PC-3 (cell line): Measurements from ENCODE around the gene C1orf210. TPM values are rescaled to one million over a fixed set of nuclear protein-coding genes. Genes with fewer than 3 reads are reported as not detected.
A peak's percentile ranks its signal among the peaks of the same experiment; 100 is the strongest.

Experiments
- ATAC-seq: fragments of 200-7000 bp; cut with Tn5 transposase; 2 replicates; pipeline ENCODE4 v1.9.1; 2020; ENCODE audit warnings: mild to moderate bottlenecking, moderate library complexity
- BruUV-seq: library from RNA; stranded (reverse); fragments of 400-500 nt; replicated peaks from 2 replicates; lab custom pipeline; 2021; lab: Mats Ljungman, UMichigan
- CTCF ChIA-PET: fragments of 300-600 bp; sonication (Branson Sonifier 250); formaldehyde crosslinking; loops from one replicate; lab custom pipeline; 2022; ENCODE audit warnings: antibody characterized with exemption; lab: Charles Lee
- POLR2A ChIA-PET: fragments of 300-600 bp; sonication (Branson Sonifier 250); formaldehyde crosslinking; loops from one replicate; lab custom pipeline; 2022; ENCODE audit warnings: antibody characterized with exemption; ENCODE audit not compliant: unreplicated experiment; lab: Charles Lee
- DNase-seq: peaks from one replicate; pipeline ENCODE4 v3.0.0-alpha.2; 2015
- H2AFZ ChIP-seq: fragments of 300-600 bp; sonication (generic); 2 replicates; pipeline ENCODE4 v1.6.0; 2016; ENCODE audit warnings: antibody characterized with exemption, low read length
- H3F3A ChIP-seq: fragments of 300-600 bp; sonication (generic); one replicate; pipeline ENCODE4 v1.6.0; 2017; ENCODE audit warnings: antibody characterized with exemption, low read length, control low read depth, mild to moderate bottlenecking; ENCODE audit not compliant: unreplicated experiment
- H3K27ac ChIP-seq: fragments of 300-600 bp; sonication (generic); 2 replicates; pipeline ENCODE4 v1.5.1; 2016; ENCODE audit warnings: mild to moderate bottlenecking, low read length
- H3K27me3 ChIP-seq: fragments of 300-600 bp; sonication (generic); 2 replicates; pipeline ENCODE4 v1.6.1; 2016; ENCODE audit warnings: low read length, mixed read lengths
- H3K36me3 ChIP-seq: fragments of 300-600 bp; sonication (generic); 2 replicates; pipeline ENCODE4 v1.6.1; 2016; ENCODE audit warnings: low read depth, mixed run types, low read length, mixed read lengths
- H3K4me1 ChIP-seq: fragments of 300-600 bp; sonication (generic); 2 replicates; pipeline ENCODE4 v1.5.1; 2016; ENCODE audit warnings: low read length; ENCODE audit not compliant: insufficient read depth
- H3K4me2 ChIP-seq: fragments of 300-600 bp; sonication (generic); 2 replicates; pipeline ENCODE4 v1.6.0; 2016; ENCODE audit warnings: low read length
- H3K4me3 ChIP-seq: fragments of 300-600 bp; sonication (generic); 2 replicates; pipeline ENCODE4 v1.5.1; 2016; ENCODE audit warnings: mild to moderate bottlenecking, low read length, mixed read lengths
- H3K79me2 ChIP-seq: fragments of 300-600 bp; sonication (generic); 2 replicates; pipeline ENCODE4 v1.6.1; 2017; ENCODE audit warnings: low read length, mixed read lengths
- H3K9ac ChIP-seq: fragments of 300-600 bp; sonication (generic); 2 replicates; pipeline ENCODE4 v1.6.0; 2016; ENCODE audit warnings: mild to moderate bottlenecking, low read length
- H3K9me2 ChIP-seq: fragments of 300-600 bp; sonication (generic); replicated peaks from 2 replicates; pipeline ENCODE4 v1.6.1; 2016; ENCODE audit warnings: mixed run types, low read length, mixed read lengths
- H3K9me3 ChIP-seq: fragments of 300-600 bp; sonication (generic); 2 replicates; pipeline ENCODE4 v1.6.1; 2016; ENCODE audit warnings: low read length, mixed read lengths
- H4K20me1 ChIP-seq: fragments of 300-600 bp; sonication (generic); 2 replicates; pipeline ENCODE4 v1.6.1; 2016; ENCODE audit warnings: low read length, mixed read lengths
- EZH2 ChIP-seq: fragments of 300-600 bp; sonication (generic); IDR thresholded peaks from one replicate; pipeline ENCODE4 v1.6.1; 2017; ENCODE audit warnings: antibody characterized with exemption, mild to moderate bottlenecking, low read length; ENCODE audit not compliant: unreplicated experiment
- EZH2phosphoT487 ChIP-seq: fragments of 300-600 bp; sonication (generic); IDR thresholded peaks from 2 replicates; pipeline ENCODE4 v1.6.1; 2018; ENCODE audit warnings: mild to moderate bottlenecking, antibody characterized with exemption, low read length, borderline replicate concordance
- intact Hi-C: fragments of 100-400 bp; cut with micrococcal nuclease; formaldehyde crosslinking; loops from 2 replicates; pipeline ENCODE4 v1.9.0; 2023
- total RNA-seq: library from RNA; depleted of rRNA; stranded (reverse); fragments of >200 nt; gene quantifications from 2 replicates; pipeline ENCODE4 v1.2.3, GENCODE V29; 2014
- TF ChIP-seq, protein P1 (sequence below): fragments of 300-600 bp; sonication (generic); conservative IDR thresholded peaks from 2 replicates; pipeline ENCODE4 v1.5.1; 2017; ENCODE audit warnings: antibody characterized with exemption, low read depth, mild to moderate bottlenecking, low read length

The C1orf210 gene
- total RNA-seq, 1 experiment from 2014 or later: 17.8 TPM

DNA sequence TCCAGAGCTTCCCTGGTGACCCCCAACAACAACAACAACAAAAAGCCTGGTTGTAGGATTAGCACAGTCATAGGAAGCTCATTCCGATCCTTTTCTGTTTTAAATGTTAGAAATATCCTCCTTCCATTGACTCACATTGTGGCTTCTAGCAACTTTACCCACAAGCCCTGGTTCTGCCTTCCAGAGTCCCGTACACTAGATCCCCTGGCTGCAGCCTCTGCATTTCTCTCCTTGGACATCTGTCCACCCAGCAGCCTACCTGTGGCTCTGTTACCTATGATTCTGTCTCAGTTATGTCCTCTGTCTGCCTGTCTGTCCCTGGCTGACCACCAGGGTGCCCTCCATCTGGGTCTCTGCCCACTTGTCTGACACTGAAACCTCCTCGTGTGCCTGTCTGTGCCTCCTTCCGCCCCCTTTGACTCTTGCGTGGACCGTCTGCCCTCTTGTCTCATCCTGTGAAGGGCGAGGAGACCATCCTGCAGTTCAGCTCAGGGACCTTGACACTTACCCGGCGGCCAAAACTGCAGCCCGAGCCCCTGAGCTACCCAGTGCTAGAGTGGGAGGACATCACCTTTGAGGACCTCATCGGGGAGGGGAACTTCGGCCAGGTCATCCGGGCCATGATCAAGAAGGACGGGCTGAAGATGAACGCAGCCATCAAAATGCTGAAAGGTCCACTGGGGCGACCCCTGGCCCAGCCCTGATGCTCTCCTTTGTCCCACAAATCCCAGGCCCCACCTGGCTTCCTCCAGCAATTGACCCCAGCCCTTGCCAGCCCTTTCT, 31.5 kb upstream of the C1orf210 start:
- Histone ChIP-seq H2AFZ (no peak overlapping the region), H3K4me3 (no peak overlapping the region), H3F3A (no peaks in the 10 kb centered on the region), H3K4me1 (no peaks in the 10 kb centered on the region), H3K9ac (no peak overlapping the region), H3K9me3 (no peaks in the 10 kb centered on the region), H3K36me3 (no peaks in the 10 kb centered on the region), H3K9me2 (no peaks in the 10 kb centered on the region), H3K27me3 (no peaks in the 10 kb centered on the region), H3K4me2 (no peak overlapping the region), H3K27ac (no peak overlapping the region), H4K20me1 (no peaks in the 10 kb centered on the region), H3K79me2 (no peaks in the 10 kb centered on the region)
- DNase-seq: no peak
- ChIA-PET CTCF (no interaction called here), POLR2A (no interaction called here)
- intact Hi-C loops: no loop called here
- no peak for TF ChIP-seq EZH2phosphoT487
- TF ChIP-seq, protein P1, sequence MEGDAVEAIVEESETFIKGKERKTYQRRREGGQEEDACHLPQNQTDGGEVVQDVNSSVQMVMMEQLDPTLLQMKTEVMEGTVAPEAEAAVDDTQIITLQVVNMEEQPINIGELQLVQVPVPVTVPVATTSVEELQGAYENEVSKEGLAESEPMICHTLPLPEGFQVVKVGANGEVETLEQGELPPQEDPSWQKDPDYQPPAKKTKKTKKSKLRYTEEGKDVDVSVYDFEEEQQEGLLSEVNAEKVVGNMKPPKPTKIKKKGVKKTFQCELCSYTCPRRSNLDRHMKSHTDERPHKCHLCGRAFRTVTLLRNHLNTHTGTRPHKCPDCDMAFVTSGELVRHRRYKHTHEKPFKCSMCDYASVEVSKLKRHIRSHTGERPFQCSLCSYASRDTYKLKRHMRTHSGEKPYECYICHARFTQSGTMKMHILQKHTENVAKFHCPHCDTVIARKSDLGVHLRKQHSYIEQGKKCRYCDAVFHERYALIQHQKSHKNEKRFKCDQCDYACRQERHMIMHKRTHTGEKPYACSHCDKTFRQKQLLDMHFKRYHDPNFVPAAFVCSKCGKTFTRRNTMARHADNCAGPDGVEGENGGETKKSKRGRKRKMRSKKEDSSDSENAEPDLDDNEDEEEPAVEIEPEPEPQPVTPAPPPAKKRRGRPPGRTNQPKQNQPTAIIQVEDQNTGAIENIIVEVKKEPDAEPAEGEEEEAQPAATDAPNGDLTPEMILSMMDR: peak; percentile 43
- no peak; the same call in 1 of the 2 replicates for ATAC-seq
- no TSS peak for BruUV-seq

DNA sequence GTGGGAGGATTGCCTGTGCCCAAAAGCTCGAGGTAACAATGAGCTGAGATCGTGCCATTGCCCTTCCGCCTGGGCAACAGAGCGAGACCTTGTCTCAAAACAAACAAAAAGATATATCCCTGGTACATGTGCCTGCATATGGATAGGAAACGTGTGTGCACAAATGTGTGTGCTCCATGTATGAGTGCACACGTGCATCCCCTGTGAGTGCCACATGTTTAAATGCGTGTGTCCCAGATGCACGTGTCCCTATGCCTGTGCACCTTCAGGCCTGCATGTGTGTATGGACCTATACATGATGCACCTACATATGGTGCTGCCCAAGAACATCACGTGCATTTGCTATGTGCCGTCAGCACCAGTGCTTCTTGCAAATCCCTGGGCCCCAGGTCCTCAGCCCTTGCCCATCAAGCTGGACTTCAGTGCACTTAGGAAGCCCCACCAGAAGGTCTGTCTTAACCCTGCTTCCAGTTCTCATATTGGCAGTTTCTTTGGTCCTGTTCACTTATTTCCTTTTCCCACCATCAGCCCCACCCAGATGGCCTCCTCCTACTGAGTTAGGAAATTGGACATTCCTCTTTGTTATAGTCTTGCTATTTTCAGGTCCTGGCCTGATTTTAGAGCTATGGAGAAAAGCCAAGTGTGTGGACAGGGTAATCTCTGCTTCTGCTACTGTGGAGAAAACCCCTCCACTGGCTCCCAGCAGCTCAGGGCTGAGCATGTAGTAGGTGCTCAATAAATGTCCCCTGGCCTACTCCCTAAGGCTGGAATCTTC, 30.8 kb upstream of the C1orf210 start:
- Histone ChIP-seq H3F3A (no peaks in the 10 kb centered on the region), H3K9me3 (no peaks in the 10 kb centered on the region), H3K4me2 (no peak overlapping the region), H2AFZ (no peak overlapping the region), H3K27me3 (no peaks in the 10 kb centered on the region), H4K20me1 (no peaks in the 10 kb centered on the region), H3K4me1 (no peaks in the 10 kb centered on the region), H3K4me3 (no peak overlapping the region), H3K9ac (no peak overlapping the region), H3K79me2 (no peaks in the 10 kb centered on the region), H3K27ac (no peak overlapping the region), H3K36me3 (no peaks in the 10 kb centered on the region), H3K9me2 (no peaks in the 10 kb centered on the region)
- no peak for DNase-seq
- BruUV-seq: no TSS peak
- TF ChIP-seq EZH2phosphoT487 (no peak), EZH2 (no peak)
- TF ChIP-seq, protein P1: no peak
- POLR2A ChIA-PET: no interaction called here
- intact Hi-C loops: no loop called here
- no peak for ATAC-seq
- CTCF ChIA-PET: no interaction called here

DNA sequence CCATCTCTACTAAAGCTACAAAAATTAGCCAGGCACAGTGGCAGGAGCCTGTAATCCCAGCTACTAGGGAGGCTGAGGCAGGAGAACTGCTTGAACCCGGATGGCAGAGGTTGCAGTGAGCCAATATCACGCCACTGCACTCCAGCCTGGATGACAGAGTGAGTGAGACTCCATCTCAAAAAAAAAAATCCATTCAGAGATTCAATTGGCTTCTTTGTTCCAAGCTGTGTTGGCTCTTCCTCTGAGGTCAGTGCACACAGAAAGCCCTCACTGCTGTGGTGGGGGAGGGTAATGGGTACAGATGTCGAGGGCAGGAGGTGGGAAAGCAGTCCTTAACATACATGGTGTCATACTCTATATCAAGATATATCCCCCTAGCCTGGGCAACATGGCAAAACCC, 30.1 kb upstream of the C1orf210 start:
- Histone ChIP-seq H3K4me1 (no peaks in the 10 kb centered on the region), H3K36me3 (no peaks in the 10 kb centered on the region), H3F3A (no peaks in the 10 kb centered on the region), H4K20me1 (no peaks in the 10 kb centered on the region), H3K4me3 (no peak overlapping the region), H3K79me2 (no peaks in the 10 kb centered on the region), H3K4me2 (no peak overlapping the region), H2AFZ (no peak overlapping the region), H3K9ac (no peak overlapping the region), H3K9me2 (no peaks in the 10 kb centered on the region), H3K27ac (no peak overlapping the region), H3K27me3 (no peaks in the 10 kb centered on the region), H3K9me3 (no peaks in the 10 kb centered on the region)
- POLR2A ChIA-PET: no interaction called here
- ATAC-seq (no peak), DNase-seq (no peak)
- TF ChIP-seq, protein P1: no peak
- TF ChIP-seq EZH2phosphoT487 (no peak), EZH2 (no peak)
- CTCF ChIA-PET: no interaction called here
- BruUV-seq: no TSS peak
- intact Hi-C loops: no loop called here
